ENCODE results near the gene CENPM.

GRCh38 chr22:41933411-41934177 is 13.4 kb downstream of the CENPM start:
- TF ChIP-seq CTCF (IDR thresholded peaks at IDR 0.05) (no peak), REST (IDR thresholded peaks at IDR 0.05; ENCODE audit: insufficient read depth in 1 of 2, low read depth in 2 of 2, low read length in 1 of 2) (no peak), TCF7L2 (IDR thresholded peaks at IDR 0.05; ENCODE audit: low read depth, low read length) (no peak), SIN3A (IDR thresholded peaks at IDR 0.05; ENCODE audit: borderline replicate concordance, insufficient read depth, low read depth, low read length) (no peak), POLR2AphosphoS5 (IDR thresholded peaks at IDR 0.05; ENCODE audit: low read depth, low read length) (no peak)

Measured in Panc1 (cell line).